GM23338 (cell line): ENCODE results near the gene FOXJ3.

Experiments used
- CREB1 ChIP-seq: fragments of 250-450 bp; sonication (Bioruptor Pico); IDR thresholded peaks from 2 replicates; pipeline ENCODE4 v1.5.0; 2020; ENCODE audit warnings: low read depth, mild to moderate bottlenecking, moderate library complexity
- CTCF ChIP-seq, 2 experiments: fragments of 200-600 bp in 1 of 2; sonication (generic) in 1 of 2; conservative IDR thresholded peaks; 2 replicates each; pipeline versions ENCODE4 v1.5.1 to v1.6.1; 2016 to 2017; ENCODE audit warnings: antibody characterized with exemption in 2 of 2, low read depth in 2 of 2, mild to moderate bottlenecking in 2 of 2, moderate library complexity in 1 of 2
- ETS1 ChIP-seq: IDR thresholded peaks from 2 replicates; pipeline ENCODE4 v1.6.1; 2016; ENCODE audit warnings: antibody characterized with exemption
- EZH2 ChIP-seq: fragments of 200-600 bp; sonication (generic); IDR thresholded peaks from one replicate; pipeline ENCODE4 v1.8.0; 2017; ENCODE audit warnings: antibody characterized with exemption, mild to moderate bottlenecking, low read depth; ENCODE audit not compliant: unreplicated experiment
- EZH2phosphoT487 ChIP-seq: fragments of 200-600 bp; sonication (generic); IDR thresholded peaks from one replicate; pipeline ENCODE4 v1.8.1; 2018; ENCODE audit warnings: antibody characterized with exemption; ENCODE audit not compliant: unreplicated experiment
- JUNB ChIP-seq: IDR thresholded peaks from one replicate; pipeline ENCODE4 v1.6.1; 2016; ENCODE audit warnings: antibody characterized with exemption; ENCODE audit not compliant: unreplicated experiment
- NANOG ChIP-seq: IDR thresholded peaks from 2 replicates; pipeline ENCODE4 v1.6.1; 2016; ENCODE audit warnings: antibody characterized with exemption, borderline replicate concordance
- POLR2AphosphoS5 ChIP-seq: IDR thresholded peaks from 2 replicates; pipeline ENCODE4 v1.6.1; 2016; ENCODE audit warnings: antibody characterized with exemption, low read depth
- REST ChIP-seq: IDR thresholded peaks from one replicate; pipeline ENCODE4 v1.6.1; 2018; ENCODE audit warnings: antibody characterized with exemption; ENCODE audit not compliant: unreplicated experiment
- STAT1 ChIP-seq: IDR thresholded peaks from one replicate; pipeline ENCODE4 v1.6.1; 2016; ENCODE audit warnings: antibody characterized with exemption; ENCODE audit not compliant: unreplicated experiment
- ZNF114 ChIP-seq: fragments of 250-450 bp; sonication (Bioruptor Pico); IDR thresholded peaks from 2 replicates; pipeline ENCODE4 v1.5.0; 2020; ENCODE audit warnings: mild to moderate bottlenecking, moderate library complexity
- ZNF331 ChIP-seq: fragments of 250-450 bp; sonication (Bioruptor Pico); IDR thresholded peaks from 2 replicates; pipeline ENCODE4 v1.5.0; 2020; ENCODE audit warnings: low read depth, mild to moderate bottlenecking, moderate library complexity

- TF ChIP-seq EZH2 (no peak), POLR2AphosphoS5 (no peak), REST (no peak), CTCF (conservative IDR thresholded peaks at IDR 0.05; ENCODE audit: low read depth in 2 of 2) (no peak), EZH2phosphoT487 (no peak), ETS1 (no peak), JUNB (no peak), ZNF331 (CRISPR knock-in tag) (no peak), CREB1 (CRISPR knock-in tag) (no peak), ZNF114 (CRISPR knock-in tag) (no peak), NANOG (no peak), STAT1 (no peak)
Observed at GRCh38 chr1:42206164-42206563, 128.9 kb downstream of the FOXJ3 start.
